Lower leg skin (tissue), 4 donors: ENCODE data around the gene ZER1. TPM values are rescaled to one million over a fixed set of nuclear protein-coding genes. Genes with fewer than 3 reads are reported as not detected.
A peak's percentile ranks its signal among the peaks of the same experiment; 100 is the strongest.

Experiments
- DNase-seq, 2 donors: peaks; one replicate each; pipeline ENCODE4 v3.0.0-alpha.2; 2019; ENCODE audit warnings: low spot score in 2 of 2
- H3K4me3 ChIP-seq: fragments of 200-600 bp; sonication (generic); 2 replicates; pipeline ENCODE4 v1.5.1; 2017; ENCODE audit warnings: mild to moderate bottlenecking, low read depth; ENCODE audit not compliant: poor library complexity, severe bottlenecking
- POLR2A ChIP-seq, 2 donors: fragments of 450-650 bp; IDR thresholded peaks; one replicate each; pipeline ENCODE4 v1.6.1; 2016 to 2017; ENCODE audit warnings: antibody characterized with exemption in 2 of 2, mild to moderate bottlenecking in 1 of 2, moderate library complexity in 1 of 2
- WGBS, 2 donors: methylation state at CpG; one replicate each; pipeline ENCODE4 v1.1.5; 2018; 5-methylcytosine and 5-hydroxymethylcytosine counted together
- intact Hi-C: fragments of 100-400 bp; cut with DNase I; formaldehyde crosslinking; loops from one replicate; pipeline ENCODE4 v1.15.0; 2023; ENCODE audit warnings: low total_unique reads
- total RNA-seq, 4 donors: library from RNA; depleted of rRNA; stranded (reverse); fragments of >200 nt; gene quantifications; one replicate each; pipeline ENCODE4 v1.1.0, GENCODE V29; 2016
- TF ChIP-seq, protein P1 (sequence below), 3 donors: fragments of 450-650 bp; IDR thresholded peaks; one replicate each; pipeline ENCODE4 v1.5.1; 2016; ENCODE audit warnings: antibody characterized with exemption in 3 of 3, mild to moderate bottlenecking in 3 of 3, moderate library complexity in 2 of 3

The ZER1 gene
- total RNA-seq, 4 donors from 2014 or later = 66.5 to 104 (median 73.2) TPM

DNA sequence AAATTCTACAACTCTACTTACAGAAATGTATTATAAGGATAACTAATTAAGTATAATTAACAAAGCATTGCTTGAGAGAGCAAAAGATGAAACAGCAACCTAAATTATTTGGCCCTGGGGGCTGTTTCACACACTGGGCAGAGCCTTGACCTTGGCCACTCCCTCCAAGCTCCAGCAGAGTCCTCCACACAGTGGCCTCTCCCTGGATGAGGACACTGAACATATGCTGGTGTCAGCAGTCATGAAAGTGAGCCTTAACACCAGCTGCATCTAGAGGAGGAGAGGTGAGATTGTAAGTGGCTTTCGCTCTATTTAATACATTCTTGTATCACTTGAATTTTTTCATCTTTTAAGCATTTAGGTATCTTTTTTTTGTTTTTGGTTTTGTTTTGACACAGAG, 24.5 kb downstream of the ZER1 start:
- intact Hi-C loops = no loop called here
- TF ChIP-seq, protein P1, sequence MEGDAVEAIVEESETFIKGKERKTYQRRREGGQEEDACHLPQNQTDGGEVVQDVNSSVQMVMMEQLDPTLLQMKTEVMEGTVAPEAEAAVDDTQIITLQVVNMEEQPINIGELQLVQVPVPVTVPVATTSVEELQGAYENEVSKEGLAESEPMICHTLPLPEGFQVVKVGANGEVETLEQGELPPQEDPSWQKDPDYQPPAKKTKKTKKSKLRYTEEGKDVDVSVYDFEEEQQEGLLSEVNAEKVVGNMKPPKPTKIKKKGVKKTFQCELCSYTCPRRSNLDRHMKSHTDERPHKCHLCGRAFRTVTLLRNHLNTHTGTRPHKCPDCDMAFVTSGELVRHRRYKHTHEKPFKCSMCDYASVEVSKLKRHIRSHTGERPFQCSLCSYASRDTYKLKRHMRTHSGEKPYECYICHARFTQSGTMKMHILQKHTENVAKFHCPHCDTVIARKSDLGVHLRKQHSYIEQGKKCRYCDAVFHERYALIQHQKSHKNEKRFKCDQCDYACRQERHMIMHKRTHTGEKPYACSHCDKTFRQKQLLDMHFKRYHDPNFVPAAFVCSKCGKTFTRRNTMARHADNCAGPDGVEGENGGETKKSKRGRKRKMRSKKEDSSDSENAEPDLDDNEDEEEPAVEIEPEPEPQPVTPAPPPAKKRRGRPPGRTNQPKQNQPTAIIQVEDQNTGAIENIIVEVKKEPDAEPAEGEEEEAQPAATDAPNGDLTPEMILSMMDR (IDR thresholded peaks at IDR 0.05) = no peak
- TF ChIP-seq POLR2A (IDR thresholded peaks at IDR 0.05) = no peak
- DNase-seq = no peak
- H3K4me3 ChIP-seq = no peak overlapping the region
- 90 to 94% methylated on average over 1 of the region's 1 CpG for WGBS, 2 donors

DNA sequence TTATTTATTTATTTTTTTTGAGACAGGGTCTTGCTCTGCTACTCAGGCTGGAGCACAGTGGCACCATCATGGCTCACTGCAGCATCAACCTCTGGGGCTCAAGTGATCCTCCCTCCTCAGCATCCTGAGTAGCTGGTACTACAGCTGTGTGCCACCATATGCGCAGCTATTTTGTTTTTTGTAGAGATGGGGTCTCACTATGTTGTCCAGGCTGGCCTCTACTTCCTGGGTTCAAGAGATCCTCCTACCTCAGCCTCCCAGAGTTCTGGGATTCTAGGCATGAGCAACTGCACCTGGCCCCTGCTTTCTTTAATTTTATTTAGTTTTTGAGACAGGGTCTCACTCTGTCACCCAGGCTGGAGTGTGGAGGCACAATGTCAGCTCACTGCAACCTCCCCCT, 28.3 kb downstream of the ZER1 start:
- intact Hi-C loops = no loop called here
- H3K4me3 ChIP-seq = no peak overlapping the region
- DNase-seq = no peak
- TF ChIP-seq, protein P1 (IDR thresholded peaks at IDR 0.05) = no peak
- TF ChIP-seq POLR2A (IDR thresholded peaks at IDR 0.05) = no peak
- WGBS, 2 donors = 86 to 96% methylated on average over 1 of the region's 1 CpG

DNA sequence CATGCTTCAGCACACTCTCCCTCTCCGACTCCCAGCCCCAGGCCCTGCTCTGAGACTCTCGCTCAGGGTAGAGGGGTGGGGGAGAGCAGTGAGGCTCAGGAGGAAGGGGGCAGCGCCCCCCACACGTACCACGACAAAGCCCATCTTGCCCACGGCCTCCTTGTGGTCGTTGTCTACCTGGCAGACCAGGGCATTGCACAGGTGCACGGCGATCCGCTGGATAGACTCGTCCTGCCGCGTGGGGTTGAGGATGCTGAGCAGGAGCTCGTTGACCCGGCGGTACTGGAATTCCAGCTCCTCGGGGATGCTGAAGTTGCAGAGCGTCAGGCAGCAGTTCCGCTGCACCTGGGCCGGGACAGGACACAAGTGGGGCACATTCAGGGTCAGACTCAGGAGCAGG, 29.3 kb downstream of the ZER1 start:
- H3K4me3 ChIP-seq = no peak overlapping the region
- WGBS, 2 donors = 82 to 86% methylated on average over 20 of the region's 20 CpGs
- TF ChIP-seq, protein P1 (IDR thresholded peaks at IDR 0.05) = no peak
- no peak for TF ChIP-seq POLR2A (IDR thresholded peaks at IDR 0.05)
- DNase-seq = no peak
- intact Hi-C loops = no loop called here

DNA sequence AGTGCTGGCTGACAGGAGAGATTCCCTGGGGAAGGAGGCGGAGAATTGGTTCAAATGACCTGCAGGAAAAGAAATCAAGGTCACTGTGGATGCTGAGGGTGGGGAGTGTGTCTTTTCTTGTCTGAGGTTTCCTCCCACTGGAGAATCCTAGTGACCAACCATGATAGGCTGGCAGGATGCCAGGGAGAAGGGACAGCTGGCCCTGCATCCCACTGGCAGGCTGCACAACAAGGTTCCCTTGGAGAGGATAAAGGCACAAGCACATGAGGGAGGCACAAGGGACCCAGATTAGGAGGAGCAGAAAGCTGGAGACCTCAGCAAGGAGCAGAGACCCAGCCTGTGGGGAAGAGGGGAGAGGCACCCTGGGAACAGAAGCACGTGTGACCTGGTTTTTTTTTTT, 36.4 kb downstream of the ZER1 start:
- intact Hi-C loops = no loop called here
- WGBS, 2 donors = 78 to 86% methylated on average over 2 of the region's 2 CpGs
- no peak for DNase-seq
- TF ChIP-seq, protein P1 (IDR thresholded peaks at IDR 0.05) = no peak
- no peak for TF ChIP-seq POLR2A (IDR thresholded peaks at IDR 0.05)
- no peak overlapping the region for H3K4me3 ChIP-seq

DNA sequence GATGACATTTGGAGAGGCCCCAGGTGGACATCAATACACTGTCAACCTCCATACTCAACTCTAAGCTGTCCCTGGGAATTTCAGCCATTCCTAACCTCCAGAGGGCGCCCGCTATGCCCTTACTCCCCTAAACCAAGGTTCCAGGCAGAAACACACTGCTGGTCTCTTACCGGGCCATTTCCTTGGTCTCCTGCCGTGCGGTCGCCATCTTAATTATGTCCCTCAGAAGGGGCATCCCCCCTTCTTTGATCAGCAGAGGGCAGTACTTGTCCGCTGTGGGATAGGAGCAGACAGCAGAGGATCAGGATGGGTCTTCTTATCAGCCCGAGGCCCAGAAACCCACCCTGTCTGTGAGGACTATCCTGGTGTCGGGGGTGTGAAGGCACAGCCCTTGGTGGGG, 38.5 kb downstream of the ZER1 start:
- 42 to 43% methylated on average over 9 of the region's 9 CpGs for WGBS, 2 donors
- DNase-seq = peak in 1 of 2 donors; percentile 44
- intact Hi-C loops = no loop called here

GRCh38 chr9:128732576-128732975, 39.2 kb downstream of the ZER1 start:
- intact Hi-C loops = no loop called here
- no peak for TF ChIP-seq POLR2A (IDR thresholded peaks at IDR 0.05)
- TF ChIP-seq, protein P1 (IDR thresholded peaks at IDR 0.05) = no peak
- DNase-seq = no peak
- no peak overlapping the region for H3K4me3 ChIP-seq
- WGBS, 2 donors = 90 to 91% methylated on average over 13 of the region's 13 CpGs

More for the DNA sequence above, 38.5 kb downstream of the ZER1 start:
- TF ChIP-seq, protein P1 (IDR thresholded peaks at IDR 0.05) = no peak
- TF ChIP-seq POLR2A (IDR thresholded peaks at IDR 0.05) = no peak
- no peak overlapping the region for H3K4me3 ChIP-seq
